Adipose tissue (tissue), 3 donors: Measurements from ENCODE around the gene CDC14B. TPM values are rescaled to one million over a fixed set of nuclear protein-coding genes. Genes with fewer than 3 reads are reported as not detected.

Source experiments
- H3K27ac ChIP-seq: one replicate; pipeline ENCODE4 v1.5.1; 2013; ENCODE audit warnings: low read depth, low read length
- WGBS, 3 donors: extraction: QIAGEN DNeasy Blood & Tissue Kit; methylation state at CpG; one replicate each; pipeline ENCODE4 v1.1.7; 2013; 5-methylcytosine and 5-hydroxymethylcytosine counted together
- polyA plus RNA-seq, 3 donors: library from polyadenylated mRNA; stranded (reverse); fragments of 200-250 nt; gene quantifications; one replicate each; pipeline ENCODE4 v1.2.3, GENCODE V29; 2013
- donor health status: healthy with polysubstance abuse.
- donor health status: Bipolar disorder and iron deficiency.
- donor health status: healthy.

CDC14B gene
- polyA plus RNA-seq, 3 donors: 7.8 to 15.7 (median 10.5) TPM

GRCh38 chr9:96496368-96497116 lies 123.1 kb downstream of the CDC14B start:
- 96 to 97% (median 96%) methylated on average over 49 to 55 of the region's 55 CpGs for WGBS, 3 donors

DNA sequence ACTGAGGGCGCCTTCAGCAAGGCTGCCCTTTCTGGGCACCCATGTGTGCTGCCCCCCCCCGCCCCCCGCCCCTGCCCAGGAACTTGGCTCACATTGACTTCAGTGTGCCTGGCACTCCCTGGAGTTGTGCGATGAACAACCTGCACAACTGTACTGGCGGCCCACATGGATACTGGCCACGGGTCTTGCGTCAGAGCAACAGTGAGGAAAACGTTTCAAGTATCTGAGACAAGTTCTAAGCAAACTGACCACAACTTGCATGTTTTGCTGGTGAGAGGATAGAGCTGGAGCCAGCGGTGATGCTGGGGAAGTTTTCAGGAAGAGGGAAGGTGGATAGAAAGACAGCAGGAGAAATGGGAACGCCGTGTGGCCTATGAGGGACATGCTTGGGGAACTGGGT lies 124.3 kb downstream of the CDC14B start:
- 77 to 84% (median 83%) methylated on average over 11 of the region's 11 CpGs for WGBS, 3 donors

More at GRCh38 chr9:96496368-96497116, 123.1 kb downstream of the CDC14B start:
- H3K27ac ChIP-seq: no peak overlapping the region

GRCh38 chr9:96494215-96494800 lies 125.3 kb downstream of the CDC14B start:
- WGBS, 3 donors: 77 to 88% (median 85%) methylated on average over 8 of the region's 8 CpGs
- no peak overlapping the region for H3K27ac ChIP-seq

More for the DNA sequence above, 124.3 kb downstream of the CDC14B start:
- H3K27ac ChIP-seq: no peak overlapping the region

- H3K27ac ChIP-seq: no peak overlapping the region
- WGBS, 3 donors: 87 to 90% (median 89%) methylated on average over 13 of the region's 13 CpGs
Measured at GRCh38 chr9:96493757-96494156, 125.9 kb downstream of the CDC14B start.

- no peak overlapping the region for H3K27ac ChIP-seq
- WGBS, 3 donors: 91 to 95% (median 92%) methylated on average over 12 of the region's 12 CpGs
Measured at GRCh38 chr9:96492993-96493531, 126.6 kb downstream of the CDC14B start.

DNA sequence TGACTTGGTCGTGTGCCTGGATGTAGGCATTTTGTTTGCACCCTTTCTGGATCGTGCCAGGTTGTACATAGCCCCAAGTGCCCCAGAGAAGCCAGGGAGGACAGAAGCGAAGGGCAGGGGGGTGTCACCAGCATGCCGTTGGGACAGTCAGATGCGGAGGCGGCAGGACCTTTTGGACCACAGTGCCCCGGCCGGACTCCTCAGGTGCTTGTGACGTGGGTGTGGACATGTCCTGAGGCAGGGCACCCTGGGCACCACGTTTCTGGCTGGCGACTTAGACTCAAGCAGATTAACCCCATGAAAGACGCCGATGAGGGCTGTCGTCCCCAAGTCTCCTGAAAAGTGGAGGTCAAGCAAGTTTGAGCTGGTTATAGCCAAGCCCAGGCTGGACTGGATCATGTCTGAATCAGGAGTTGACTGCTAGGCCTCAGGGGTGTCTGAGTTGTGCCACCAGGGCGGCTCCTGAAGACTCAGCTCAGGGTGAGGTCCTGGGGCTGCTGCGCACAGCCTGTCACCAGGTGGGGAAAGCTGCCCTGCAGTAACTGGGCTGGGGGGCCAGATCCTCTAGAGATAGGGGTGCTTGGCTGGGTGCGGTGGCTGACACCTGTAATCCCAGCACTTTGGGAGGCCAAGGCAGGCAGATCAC lies 127.6 kb downstream of the CDC14B start:
- 87 to 95% (median 91%) methylated on average over 17 of the region's 17 CpGs for WGBS, 3 donors
- H3K27ac ChIP-seq: no peak overlapping the region

- 64 to 88% (median 81%) methylated on average over 10 of the region's 10 CpGs for WGBS, 3 donors
- no peak overlapping the region for H3K27ac ChIP-seq
Measured at GRCh38 chr9:96491079-96491879, 128.4 kb downstream of the CDC14B start.

- WGBS, 3 donors: 92 to 95% (median 93%) methylated on average over 10 of the region's 10 CpGs
- no peak overlapping the region for H3K27ac ChIP-seq
Measured at GRCh38 chr9:96490534-96491078, 129.0 kb downstream of the CDC14B start.

GRCh38 chr9:96489482-96489979 lies 130.1 kb downstream of the CDC14B start:
- H3K27ac ChIP-seq: no peak overlapping the region
- WGBS, 3 donors: 92 to 94% (median 93%) methylated on average over 12 of the region's 12 CpGs

DNA sequence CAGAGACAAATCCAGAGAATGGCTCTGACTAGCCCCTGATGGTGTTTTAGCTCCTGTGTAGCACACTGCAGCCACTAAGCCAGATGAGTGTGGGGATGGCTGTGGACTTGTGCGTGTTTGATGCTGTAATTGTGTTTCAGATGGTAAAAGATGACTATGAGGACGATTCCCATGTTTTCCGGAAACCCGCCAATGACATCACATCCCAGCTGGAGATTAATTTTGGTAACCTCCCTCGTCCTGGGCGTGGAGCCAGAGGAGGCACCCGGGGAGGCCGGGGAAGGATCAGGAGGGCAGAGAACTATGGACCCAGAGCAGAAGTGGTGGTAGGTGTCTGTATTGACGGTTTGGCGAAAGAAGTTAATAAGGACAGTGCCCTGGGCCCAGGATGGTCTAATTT lies 131.7 kb downstream of the CDC14B start:
- WGBS, 3 donors: 52 to 80% (median 65%) methylated on average over 10 of the region's 10 CpGs
- H3K27ac ChIP-seq: no peak overlapping the region

- whole genome bisulfite sequencing, 3 donors: 27 to 60% (median 46%) methylated on average over 1 of the region's 1 CpG
- H3K27ac ChIP-seq: no peak overlapping the region
Measured at GRCh38 chr9:96487029-96487396, 132.6 kb downstream of the CDC14B start.

DNA sequence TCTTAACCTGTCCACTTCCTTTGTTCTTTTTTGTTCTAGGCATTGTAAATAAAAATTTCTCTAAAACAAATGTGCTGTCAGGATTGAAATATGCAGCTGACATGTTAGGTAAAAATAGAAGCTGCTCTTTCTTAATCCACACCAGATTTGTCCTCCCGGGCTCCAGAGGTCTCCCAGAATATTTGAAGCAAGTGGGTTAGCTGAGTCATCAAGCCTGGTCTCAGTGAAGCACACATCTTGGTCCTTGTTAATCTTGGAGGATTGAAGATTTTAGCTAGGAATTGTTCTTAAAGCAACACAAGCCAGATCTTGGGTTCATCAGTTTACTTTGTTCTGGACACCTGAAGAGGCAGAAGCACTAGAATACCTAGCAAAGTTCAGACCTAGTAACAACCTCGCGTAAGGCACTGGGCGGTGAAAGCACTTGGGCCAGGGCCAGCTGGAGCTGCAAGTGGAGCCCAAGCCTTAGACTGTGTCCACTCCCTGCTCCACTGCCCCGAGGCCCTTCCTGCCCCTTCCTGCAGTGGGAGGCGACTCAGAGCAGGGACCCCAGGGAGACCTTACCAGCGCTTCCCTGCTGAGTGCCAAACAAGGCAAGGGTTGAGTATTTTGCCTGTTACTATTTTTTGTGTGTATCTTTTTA lies 133.1 kb downstream of the CDC14B start:
- WGBS, 3 donors: 28 to 40% (median 37%) methylated on average over 7 of the region's 7 CpGs
- no peak overlapping the region for H3K27ac ChIP-seq

GRCh38 chr9:96485280-96485679 lies 134.4 kb downstream of the CDC14B start:
- WGBS, 3 donors: 96 to 97% (median 97%) methylated on average over 16 of the region's 16 CpGs
- no peak overlapping the region for H3K27ac ChIP-seq

GRCh38 chr9:96484521-96484931 lies 135.1 kb downstream of the CDC14B start:
- 89% methylated on average over 4 of the region's 4 CpGs for WGBS, 3 donors
- no peak overlapping the region for H3K27ac ChIP-seq

GRCh38 chr9:96483733-96484390 lies 135.8 kb downstream of the CDC14B start:
- WGBS, 3 donors: 54 to 56% (median 56%) methylated on average over 3 of the region's 3 CpGs

GRCh38 chr9:96483197-96483596 lies 136.4 kb downstream of the CDC14B start:
- 90 to 99% (median 96%) methylated on average over 4 of the region's 4 CpGs for WGBS, 3 donors
- no peak overlapping the region for H3K27ac ChIP-seq

More at GRCh38 chr9:96483733-96484390, 135.8 kb downstream of the CDC14B start:
- no peak overlapping the region for H3K27ac ChIP-seq

- H3K27ac ChIP-seq: no peak overlapping the region
- 81 to 91% (median 84%) methylated on average over 2 of the region's 2 CpGs for WGBS, 3 donors
Measured at GRCh38 chr9:96482476-96482875, 137.2 kb downstream of the CDC14B start.
